Adrenal gland (tissue), 5 donors: ENCODE data around the gene C3.

ENCODE experiments used
- CTCF ChIP-seq, 6 experiments: fragments of 450-650 bp in 4 of 6; fragments of 200-600 bp in 2 of 6; sonication (generic) in 1 of 6; IDR thresholded peaks; 1 replicate in 5 of 6; 2 replicates in 1 of 6; pipeline versions ENCODE4 v1.5.1 to v1.8.0; 2016 to 2021; ENCODE audit warnings: antibody characterized with exemption in 6 of 6, mild to moderate bottlenecking in 2 of 6, moderate library complexity in 1 of 6
- POLR2A ChIP-seq, 2 donors: fragments of 450-650 bp; IDR thresholded peaks; one replicate each; pipeline ENCODE4 v1.6.1; 2017; ENCODE audit warnings: antibody characterized with exemption in 2 of 2, mild to moderate bottlenecking in 2 of 2, moderate library complexity in 1 of 2
- donor health status: DM: no; HTN: no; CAD: no.

- TF ChIP-seq CTCF (IDR thresholded peaks at IDR 0.05) (no peak), POLR2A (IDR thresholded peaks at IDR 0.05) (no peak)
Observed at GRCh38 chr19:6683971-6684370, 36.5 kb downstream of the C3 start.
